Panc1 (cell line): Measurements from ENCODE around the gene DDX24.

Experiments used
- POLR2AphosphoS5 ChIP-seq: IDR thresholded peaks from 2 replicates; pipeline ENCODE4 v1.6.1; 2012; ENCODE audit warnings: mild to moderate bottlenecking, low read depth, low read length, moderate library complexity
- TF ChIP-seq, protein P1 (sequence below): fragments of 450-650 bp; IDR thresholded peaks from 2 replicates; pipeline ENCODE4 v1.5.1; 2017; ENCODE audit warnings: mild to moderate bottlenecking

GRCh38 chr14:94113908-94114588, 33.0 kb upstream of the DDX24 start:
- TF ChIP-seq, protein P1, sequence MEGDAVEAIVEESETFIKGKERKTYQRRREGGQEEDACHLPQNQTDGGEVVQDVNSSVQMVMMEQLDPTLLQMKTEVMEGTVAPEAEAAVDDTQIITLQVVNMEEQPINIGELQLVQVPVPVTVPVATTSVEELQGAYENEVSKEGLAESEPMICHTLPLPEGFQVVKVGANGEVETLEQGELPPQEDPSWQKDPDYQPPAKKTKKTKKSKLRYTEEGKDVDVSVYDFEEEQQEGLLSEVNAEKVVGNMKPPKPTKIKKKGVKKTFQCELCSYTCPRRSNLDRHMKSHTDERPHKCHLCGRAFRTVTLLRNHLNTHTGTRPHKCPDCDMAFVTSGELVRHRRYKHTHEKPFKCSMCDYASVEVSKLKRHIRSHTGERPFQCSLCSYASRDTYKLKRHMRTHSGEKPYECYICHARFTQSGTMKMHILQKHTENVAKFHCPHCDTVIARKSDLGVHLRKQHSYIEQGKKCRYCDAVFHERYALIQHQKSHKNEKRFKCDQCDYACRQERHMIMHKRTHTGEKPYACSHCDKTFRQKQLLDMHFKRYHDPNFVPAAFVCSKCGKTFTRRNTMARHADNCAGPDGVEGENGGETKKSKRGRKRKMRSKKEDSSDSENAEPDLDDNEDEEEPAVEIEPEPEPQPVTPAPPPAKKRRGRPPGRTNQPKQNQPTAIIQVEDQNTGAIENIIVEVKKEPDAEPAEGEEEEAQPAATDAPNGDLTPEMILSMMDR: no peak
- no peak for TF ChIP-seq POLR2AphosphoS5
